Measurements from ENCODE around the gene PROB1. TPM values are rescaled to one million over a fixed set of nuclear protein-coding genes. Genes with fewer than 3 reads are reported as not detected.
A peak's percentile ranks its signal among the peaks of the same experiment; 100 is the strongest.

Gene PROB1
- total and polyA plus RNA-seq, 9 of the 15 experiments (the other 6 are each of a cell fraction or from before 2014, with no cell fraction given): 0.01 to 1.8 (median 0.47) TPM

- TF ChIP-seq ZNF583 (CRISPR knock-in tag; IDR thresholded peaks at IDR 0.05): no peak
- TF ChIP-seq FOXM1 (IDR thresholded peaks at IDR 0.05; ENCODE audit: low read depth): no peak
- no peak for TF ChIP-seq FOXM1 (CRISPR knock-in tag; IDR thresholded peaks at IDR 0.05; ENCODE audit: low read depth)
- TF ChIP-seq ARID1B (IDR thresholded peaks at IDR 0.05): no peak
- 0 out of 2 replicates have a peak, but pooled peaks have one; percentile 32 for TF ChIP-seq ZBTB33 (CRISPR knock-in tag; IDR thresholded peaks at IDR 0.05)
- no peak for TF ChIP-seq ZNF551 (CRISPR knock-in tag; IDR thresholded peaks at IDR 0.05)
- no peak for TF ChIP-seq E2F8 (IDR thresholded peaks at IDR 0.05; ENCODE audit: low read depth, partially characterized antibody)
- no peak for TF ChIP-seq ZNF586 (CRISPR knock-in tag; conservative IDR thresholded peaks at IDR 0.05)
- TF ChIP-seq TARDBP (IDR thresholded peaks at IDR 0.05): no peak
- no peak for TF ChIP-seq ZNF407 (IDR thresholded peaks at IDR 0.05; ENCODE audit: low read depth)
- no peak for TF ChIP-seq GTF2B (IDR thresholded peaks at IDR 0.05; ENCODE audit: extremely low read depth, insufficient read length)
- no peak for TF ChIP-seq POLR2AphosphoS2 (IDR thresholded peaks at IDR 0.05; ENCODE audit: low read length)
- TF ChIP-seq HMG20A (CRISPR knock-in tag; conservative IDR thresholded peaks at IDR 0.05): no peak
Observed at GRCh38 chr5:139343476-139343875, 51.4 kb downstream of the PROB1 start (continued).
